Sigmoid colon (tissue), 3 donors: ENCODE measurements around the gene CTAG1B.
"Not testable (repeated sequence)": the region's sequence is repeated elsewhere in the genome, so short reads cannot be mapped to it uniquely, and the experiment has no call there.

Experiments
- POLR2A ChIP-seq, 2 donors: fragments of 450-650 bp; IDR thresholded peaks; one replicate each; pipeline ENCODE4 v1.6.1; 2016; ENCODE audit warnings: antibody characterized with exemption in 2 of 2, mild to moderate bottlenecking in 2 of 2, moderate library complexity in 2 of 2
- TF ChIP-seq, protein P1 (sequence below), 4 experiments: fragments of 450-650 bp in 3 of 4; fragments of 200-600 bp in 1 of 4; IDR thresholded peaks; one replicate each; pipeline ENCODE4 v1.5.1; 2016 to 2019; ENCODE audit warnings: antibody characterized with exemption in 4 of 4, mild to moderate bottlenecking in 3 of 4, moderate library complexity in 2 of 4

- TF ChIP-seq POLR2A (IDR thresholded peaks at IDR 0.05) = not testable (repeated sequence)
- TF ChIP-seq, protein P1, sequence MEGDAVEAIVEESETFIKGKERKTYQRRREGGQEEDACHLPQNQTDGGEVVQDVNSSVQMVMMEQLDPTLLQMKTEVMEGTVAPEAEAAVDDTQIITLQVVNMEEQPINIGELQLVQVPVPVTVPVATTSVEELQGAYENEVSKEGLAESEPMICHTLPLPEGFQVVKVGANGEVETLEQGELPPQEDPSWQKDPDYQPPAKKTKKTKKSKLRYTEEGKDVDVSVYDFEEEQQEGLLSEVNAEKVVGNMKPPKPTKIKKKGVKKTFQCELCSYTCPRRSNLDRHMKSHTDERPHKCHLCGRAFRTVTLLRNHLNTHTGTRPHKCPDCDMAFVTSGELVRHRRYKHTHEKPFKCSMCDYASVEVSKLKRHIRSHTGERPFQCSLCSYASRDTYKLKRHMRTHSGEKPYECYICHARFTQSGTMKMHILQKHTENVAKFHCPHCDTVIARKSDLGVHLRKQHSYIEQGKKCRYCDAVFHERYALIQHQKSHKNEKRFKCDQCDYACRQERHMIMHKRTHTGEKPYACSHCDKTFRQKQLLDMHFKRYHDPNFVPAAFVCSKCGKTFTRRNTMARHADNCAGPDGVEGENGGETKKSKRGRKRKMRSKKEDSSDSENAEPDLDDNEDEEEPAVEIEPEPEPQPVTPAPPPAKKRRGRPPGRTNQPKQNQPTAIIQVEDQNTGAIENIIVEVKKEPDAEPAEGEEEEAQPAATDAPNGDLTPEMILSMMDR (IDR thresholded peaks at IDR 0.05) = not testable (repeated sequence)
Observed at GRCh38 chrX:154607976-154608375, 11.1 kb downstream of the CTAG1B start.
